OCI-LY7 (cell line): ENCODE results near the gene KLF11. TPM values are rescaled to one million over a fixed set of nuclear protein-coding genes. Genes with fewer than 3 reads are reported as not detected.

Experiments used
- BruUV-seq: library from RNA; stranded (reverse); fragments of 400-500 nt; replicated peaks from 2 replicates; lab custom pipeline; 2021; lab: Mats Ljungman, UMichigan
- CTCF ChIA-PET: fragments of 300-600 bp; sonication (Branson Sonifier 250); formaldehyde crosslinking; loops from one replicate; lab custom pipeline; 2022; ENCODE audit warnings: antibody characterized with exemption; ENCODE audit not compliant: unreplicated experiment; lab: Charles Lee
- POLR2A ChIA-PET: fragments of 300-600 bp; sonication (Branson Sonifier 250); formaldehyde crosslinking; loops from one replicate; lab custom pipeline; 2022; ENCODE audit warnings: antibody characterized with exemption; lab: Charles Lee
- DNase-seq: peaks from one replicate; pipeline ENCODE4 v3.0.0-alpha.2; 2015; ENCODE audit warnings: low spot score
- H2AFZ ChIP-seq: fragments of 200-600 bp; sonication (generic), shearing (Covaris generic); 2 replicates; pipeline ENCODE4 v1.6.1; 2014; ENCODE audit warnings: mild to moderate bottlenecking, antibody characterized with exemption, low read length, moderate library complexity
- H3K27ac ChIP-seq: fragments of 200-600 bp; sonication (generic); 2 replicates; pipeline ENCODE4 v1.5.1; 2014; ENCODE audit warnings: mixed run types, low read depth, mild to moderate bottlenecking, moderate library complexity, low read length, inconsistent platforms; ENCODE audit not compliant: poor library complexity, severe bottlenecking
- H3K36me3 ChIP-seq: fragments of 200-600 bp; sonication (generic); 2 replicates; pipeline ENCODE4 v1.6.1; 2014; ENCODE audit warnings: mild to moderate bottlenecking, antibody characterized with exemption, low read length, moderate library complexity, mixed read lengths; ENCODE audit not compliant: insufficient read depth
- H3K4me1 ChIP-seq: fragments of 200-600 bp; sonication (generic); 2 replicates; pipeline ENCODE4 v1.5.1; 2014; ENCODE audit warnings: mild to moderate bottlenecking, low read length; ENCODE audit not compliant: insufficient read depth, poor library complexity, severe bottlenecking
- H3K4me2 ChIP-seq: fragments of 200-600 bp; sonication (generic); 2 replicates; pipeline ENCODE4 v1.6.1; 2014; ENCODE audit warnings: mild to moderate bottlenecking, low read length
- H3K4me3 ChIP-seq: fragments of 200-600 bp; sonication (generic); 2 replicates; pipeline ENCODE4 v1.5.1; 2014; ENCODE audit warnings: mild to moderate bottlenecking, low read depth, low read length; ENCODE audit not compliant: poor library complexity, severe bottlenecking
- H3K79me2 ChIP-seq: fragments of 200-600 bp; sonication (generic); 2 replicates; pipeline ENCODE4 v1.6.1; 2016; ENCODE audit warnings: low read depth, mild to moderate bottlenecking, low read length, moderate library complexity, mixed read lengths; ENCODE audit not compliant: insufficient read depth
- H3K9me2 ChIP-seq: fragments of 200-600 bp; sonication (generic); 2 replicates; pipeline ENCODE4 v1.6.1; 2016; ENCODE audit warnings: mild to moderate bottlenecking, low read length, mixed read lengths; ENCODE audit not compliant: insufficient read depth
- H3K9me3 ChIP-seq: fragments of 200-600 bp; sonication (generic); 2 replicates; pipeline ENCODE4 v1.6.1; 2014; ENCODE audit warnings: mild to moderate bottlenecking, mixed run types, low read length, mixed read lengths
- H4K20me1 ChIP-seq: fragments of 200-600 bp; sonication (generic); 2 replicates; pipeline ENCODE4 v1.6.1; 2014; ENCODE audit warnings: mild to moderate bottlenecking, antibody characterized with exemption, low read length, moderate library complexity, mixed read lengths; ENCODE audit not compliant: insufficient read depth
- EZH2phosphoT487 ChIP-seq: fragments of 200-600 bp; sonication (generic); IDR thresholded peaks from 2 replicates; pipeline ENCODE4 v1.6.1; 2018; ENCODE audit warnings: low read depth, borderline replicate concordance, mild to moderate bottlenecking, mixed run types, antibody characterized with exemption, low read length, moderate library complexity, mixed read lengths
- intact Hi-C: fragments of 100-400 bp; cut with micrococcal nuclease; formaldehyde crosslinking; loops from one replicate; pipeline ENCODE4 v1.10.0; 2022; ENCODE audit not compliant: unreplicated experiment
- total RNA-seq, 2 experiments: library from RNA; depleted of rRNA in 1 of 2; stranded (reverse); fragments of >200 nt in 1 of 2; shearing (Covaris generic) in 1 of 2; gene quantifications; 2 replicates each; pipeline ENCODE4 v1.2.3, GENCODE V29; 2014 to 2022
- TF ChIP-seq, protein P1 (sequence below): fragments of 200-600 bp; sonication (generic); conservative IDR thresholded peaks from 2 replicates; pipeline ENCODE4 v1.5.1; 2014; ENCODE audit warnings: mild to moderate bottlenecking, antibody characterized with exemption, low read length, moderate library complexity, mixed read lengths

Gene KLF11
- total RNA-seq, 2 experiments from 2014 or later: 6.5 to 14.9 TPM

DNA sequence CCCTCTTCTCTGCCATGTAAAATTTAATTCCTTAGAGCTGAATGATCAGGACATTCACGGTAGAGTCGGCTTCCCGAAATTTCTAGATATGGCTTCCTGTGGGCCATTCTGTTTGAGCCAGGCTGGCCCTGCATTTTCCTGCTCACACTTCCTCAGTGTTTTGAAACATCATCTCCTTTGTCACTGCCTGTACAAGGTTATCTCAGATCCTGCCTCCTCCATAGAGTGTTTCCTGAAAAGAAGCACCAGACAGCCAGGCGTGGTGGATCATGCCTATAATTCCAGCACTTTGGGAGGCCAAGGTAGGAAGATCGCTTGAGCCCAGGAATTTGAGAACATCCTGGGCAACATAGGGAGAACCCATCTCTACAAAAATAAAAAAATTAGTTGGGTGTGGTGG is 48.3 kb upstream of the KLF11 start:
- ChIA-PET CTCF (interaction anchor here (0.5 kb wide), 1 partner anchor 305 kb away, joined by 4 read pairs; no protein-coding TSS in a partner anchor), POLR2A (no interaction called here)
- Histone ChIP-seq H3K79me2 (no peaks in the 10 kb centered on the region), H3K4me2 (no peak overlapping the region), H3K9me3 (no peaks in the 10 kb centered on the region), H3K27ac (no peak overlapping the region), H3K4me3 (no peak overlapping the region), H2AFZ (no peak overlapping the region), H3K36me3 (no peaks in the 10 kb centered on the region), H4K20me1 (no peaks in the 10 kb centered on the region), H3K9me2 (no peaks in the 10 kb centered on the region), H3K4me1 (no peaks in the 10 kb centered on the region)
- TF ChIP-seq, protein P1, sequence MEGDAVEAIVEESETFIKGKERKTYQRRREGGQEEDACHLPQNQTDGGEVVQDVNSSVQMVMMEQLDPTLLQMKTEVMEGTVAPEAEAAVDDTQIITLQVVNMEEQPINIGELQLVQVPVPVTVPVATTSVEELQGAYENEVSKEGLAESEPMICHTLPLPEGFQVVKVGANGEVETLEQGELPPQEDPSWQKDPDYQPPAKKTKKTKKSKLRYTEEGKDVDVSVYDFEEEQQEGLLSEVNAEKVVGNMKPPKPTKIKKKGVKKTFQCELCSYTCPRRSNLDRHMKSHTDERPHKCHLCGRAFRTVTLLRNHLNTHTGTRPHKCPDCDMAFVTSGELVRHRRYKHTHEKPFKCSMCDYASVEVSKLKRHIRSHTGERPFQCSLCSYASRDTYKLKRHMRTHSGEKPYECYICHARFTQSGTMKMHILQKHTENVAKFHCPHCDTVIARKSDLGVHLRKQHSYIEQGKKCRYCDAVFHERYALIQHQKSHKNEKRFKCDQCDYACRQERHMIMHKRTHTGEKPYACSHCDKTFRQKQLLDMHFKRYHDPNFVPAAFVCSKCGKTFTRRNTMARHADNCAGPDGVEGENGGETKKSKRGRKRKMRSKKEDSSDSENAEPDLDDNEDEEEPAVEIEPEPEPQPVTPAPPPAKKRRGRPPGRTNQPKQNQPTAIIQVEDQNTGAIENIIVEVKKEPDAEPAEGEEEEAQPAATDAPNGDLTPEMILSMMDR: no peak
- TF ChIP-seq EZH2phosphoT487: no peak
- intact Hi-C loops: no loop called here
- BruUV-seq: no TSS peak
- DNase-seq: no peak

DNA sequence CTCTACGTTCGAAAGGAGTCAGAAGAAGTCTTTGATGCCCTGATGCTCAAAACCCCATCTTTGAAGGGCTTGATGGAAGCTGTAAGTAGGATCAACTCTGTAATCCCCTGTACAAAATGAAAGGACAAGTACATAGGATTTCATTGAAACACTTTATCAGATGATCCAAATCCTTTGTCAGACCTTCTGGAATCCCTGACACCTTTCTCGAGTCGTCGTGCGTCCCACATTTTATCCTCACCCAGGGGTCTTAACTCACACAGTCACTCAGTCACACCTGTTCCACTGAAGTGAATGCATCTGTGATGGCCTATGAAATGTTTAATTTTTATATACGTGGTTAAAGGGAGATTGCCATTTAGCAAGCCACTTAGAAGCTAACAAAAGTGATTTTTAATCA is 47.0 kb upstream of the KLF11 start:
- Histone ChIP-seq H3K79me2 (no peaks in the 10 kb centered on the region), H3K27ac (no peak overlapping the region), H3K36me3 (no peaks in the 10 kb centered on the region), H3K4me2 (no peak overlapping the region), H3K4me1 (no peaks in the 10 kb centered on the region), H4K20me1 (no peaks in the 10 kb centered on the region), H2AFZ (no peak overlapping the region), H3K9me3 (no peaks in the 10 kb centered on the region), H3K4me3 (no peak overlapping the region), H3K9me2 (no peaks in the 10 kb centered on the region)
- TF ChIP-seq, protein P1: no peak
- TF ChIP-seq EZH2phosphoT487: no peak
- ChIA-PET POLR2A (interaction anchor here (0.6 kb wide), 1 partner anchor 271 kb away, joined by 3 read pairs; no protein-coding TSS in a partner anchor), CTCF (no interaction called here)
- no peak for DNase-seq
- intact Hi-C loops: no loop called here
- BruUV-seq: no TSS peak

DNA sequence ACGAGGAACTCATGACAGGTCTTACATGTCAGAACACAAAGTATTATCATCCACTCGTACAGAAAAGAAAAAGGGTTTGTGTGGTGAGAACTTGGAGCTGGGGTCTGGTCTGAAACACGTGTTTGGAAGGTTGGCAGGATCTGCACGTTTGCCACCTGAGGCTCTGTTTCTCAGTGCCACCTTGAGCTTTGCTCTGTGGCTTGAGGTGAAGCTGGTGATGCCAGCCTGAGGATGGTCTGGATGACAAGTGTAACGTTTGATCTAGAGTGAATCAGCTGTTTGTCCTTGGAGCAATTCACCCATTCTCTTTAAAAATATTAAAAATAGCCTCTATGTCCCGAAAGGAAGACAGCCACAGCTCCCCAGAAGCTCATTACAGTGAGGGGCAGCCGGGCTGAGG is 45.4 kb upstream of the KLF11 start:
- no peak for DNase-seq
- no peaks in the 10 kb centered on the region for H3K9me2 ChIP-seq
- H3K27ac ChIP-seq: no peak overlapping the region
- intact Hi-C loops: no loop called here
- no peaks in the 10 kb centered on the region for H3K4me1 ChIP-seq
- TF ChIP-seq, protein P1: no peak
- no peak for TF ChIP-seq EZH2phosphoT487
- no TSS peak for BruUV-seq
- POLR2A ChIA-PET: interaction anchor here (0.6 kb wide), 3 partner anchors 11 to 647 kb away, joined by 3 read pairs; no protein-coding TSS in a partner anchor
- H3K4me3 ChIP-seq: no peak overlapping the region
- CTCF ChIA-PET: no interaction called here
- H2AFZ ChIP-seq: no peak overlapping the region
- no peaks in the 10 kb centered on the region for H3K9me3 ChIP-seq
- no peaks in the 10 kb centered on the region for H4K20me1 ChIP-seq
- H3K79me2 ChIP-seq: no peaks in the 10 kb centered on the region
- no peak overlapping the region for H3K4me2 ChIP-seq
- H3K36me3 ChIP-seq: no peaks in the 10 kb centered on the region
